HG03558 (cell line): ENCODE measurements around the gene CDH24.

Experiments used
- ATAC-seq: cut with Tn5 transposase; IDR thresholded peaks from one replicate; pipeline ENCODE4 v1.9.1; 2021; ENCODE audit warnings: moderate number of reproducible peaks; ENCODE audit not compliant: unreplicated experiment; ENCODE audit errors: extremely low read depth

Gene CDH24

DNA sequence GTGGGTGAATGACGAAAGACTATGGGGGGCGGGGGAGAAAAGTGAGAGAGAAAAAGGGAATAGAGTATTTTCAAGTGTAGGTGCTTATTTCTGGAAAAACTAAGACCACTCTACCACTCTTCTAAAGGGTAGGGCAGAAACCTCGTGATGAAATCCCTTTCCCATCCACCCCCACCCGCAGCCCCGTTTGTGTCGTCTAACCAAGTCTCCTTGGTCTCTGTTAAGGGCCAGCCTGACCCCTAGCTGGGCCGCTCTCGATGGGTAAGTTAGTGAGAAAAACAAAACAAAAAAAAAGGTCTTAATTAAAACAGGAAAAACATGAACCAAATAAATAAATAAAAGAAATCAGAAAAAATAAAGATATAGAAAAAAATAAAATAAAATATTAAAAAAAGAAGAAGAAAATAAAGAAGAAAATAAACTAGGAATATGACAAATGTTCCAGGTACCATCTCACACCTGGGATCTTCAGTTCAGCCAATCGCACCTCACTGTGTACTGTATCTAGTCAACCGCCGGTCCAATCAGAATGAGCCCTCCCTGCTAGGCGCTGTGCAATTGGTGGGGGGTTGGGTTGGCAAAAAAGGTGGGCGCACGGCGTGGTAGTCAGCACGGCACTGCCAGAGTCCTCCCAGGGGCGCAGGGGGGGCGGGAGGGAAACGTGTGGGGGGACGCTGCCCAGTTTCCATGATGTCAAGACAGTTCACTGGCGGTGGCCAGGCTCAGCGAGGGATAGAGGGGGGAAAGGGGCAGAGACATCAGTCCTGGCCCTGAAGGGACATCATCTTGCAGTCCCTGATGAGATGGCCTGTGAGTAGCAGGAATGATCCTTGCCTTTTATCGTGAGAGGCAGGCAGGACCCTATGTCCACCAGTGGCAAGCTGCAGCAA lies 9.8 kb upstream of the CDH24 start:
- no peak for ATAC-seq

DNA sequence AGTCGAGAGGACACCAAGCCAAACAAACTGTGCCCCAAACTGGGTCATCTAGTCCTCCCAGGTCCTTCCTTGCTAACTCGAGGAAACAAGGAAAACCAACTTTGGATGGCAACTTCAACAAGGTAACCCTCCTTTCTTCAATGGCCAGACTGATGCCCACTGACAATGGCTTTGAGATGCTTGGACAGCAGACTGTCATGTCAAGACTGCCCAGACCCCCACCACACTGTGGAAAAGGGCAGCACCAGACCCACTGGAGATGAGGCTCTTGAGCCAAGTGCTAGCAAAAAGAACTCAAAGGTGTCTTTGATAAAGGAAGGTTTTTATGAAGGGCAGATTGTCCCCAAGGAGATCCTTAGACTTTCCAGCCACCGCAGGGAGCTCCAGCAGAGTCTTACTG lies 9.0 kb upstream of the CDH24 start:
- ATAC-seq = no peak

DNA sequence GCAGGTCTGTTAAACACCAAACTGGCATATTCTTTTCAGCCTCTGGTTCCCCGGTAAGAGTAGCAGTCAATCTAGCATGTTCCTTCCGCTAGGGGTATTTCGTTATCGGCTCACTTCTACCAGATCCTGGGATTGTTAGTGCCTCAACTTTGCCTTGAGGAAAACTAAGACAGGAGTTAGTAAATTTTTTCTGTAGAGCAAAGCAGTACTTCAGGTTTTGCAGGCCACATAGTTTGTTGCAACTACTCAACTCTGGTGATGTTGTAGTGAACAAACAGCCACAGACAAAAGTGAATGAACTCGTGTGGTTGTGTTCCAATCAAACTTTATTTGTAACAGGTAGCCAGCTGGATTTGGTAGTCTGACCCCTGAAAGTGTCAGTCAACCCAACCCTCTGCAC lies 6.3 kb upstream of the CDH24 start:
- no peak for ATAC-seq

DNA sequence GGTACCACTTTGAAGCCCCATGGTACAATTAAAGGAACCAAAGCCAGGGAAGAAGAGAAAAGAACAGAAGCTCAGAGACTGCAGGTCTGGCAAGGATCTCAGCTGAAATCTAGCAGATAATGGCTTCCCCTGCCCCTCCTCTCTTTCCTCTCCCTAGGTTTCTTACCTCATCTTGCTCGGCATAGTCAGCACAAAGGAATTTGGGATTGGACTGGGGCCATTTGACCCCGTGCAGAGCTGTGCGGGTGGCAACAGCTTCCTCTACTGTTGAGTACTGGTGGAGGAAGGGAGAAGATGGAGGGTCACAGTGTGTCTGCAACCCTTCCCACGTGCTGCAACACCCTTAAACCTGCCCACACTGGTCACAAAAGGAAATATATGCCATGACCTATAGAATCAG lies 4.7 kb upstream of the CDH24 start:
- no peak for ATAC-seq

DNA sequence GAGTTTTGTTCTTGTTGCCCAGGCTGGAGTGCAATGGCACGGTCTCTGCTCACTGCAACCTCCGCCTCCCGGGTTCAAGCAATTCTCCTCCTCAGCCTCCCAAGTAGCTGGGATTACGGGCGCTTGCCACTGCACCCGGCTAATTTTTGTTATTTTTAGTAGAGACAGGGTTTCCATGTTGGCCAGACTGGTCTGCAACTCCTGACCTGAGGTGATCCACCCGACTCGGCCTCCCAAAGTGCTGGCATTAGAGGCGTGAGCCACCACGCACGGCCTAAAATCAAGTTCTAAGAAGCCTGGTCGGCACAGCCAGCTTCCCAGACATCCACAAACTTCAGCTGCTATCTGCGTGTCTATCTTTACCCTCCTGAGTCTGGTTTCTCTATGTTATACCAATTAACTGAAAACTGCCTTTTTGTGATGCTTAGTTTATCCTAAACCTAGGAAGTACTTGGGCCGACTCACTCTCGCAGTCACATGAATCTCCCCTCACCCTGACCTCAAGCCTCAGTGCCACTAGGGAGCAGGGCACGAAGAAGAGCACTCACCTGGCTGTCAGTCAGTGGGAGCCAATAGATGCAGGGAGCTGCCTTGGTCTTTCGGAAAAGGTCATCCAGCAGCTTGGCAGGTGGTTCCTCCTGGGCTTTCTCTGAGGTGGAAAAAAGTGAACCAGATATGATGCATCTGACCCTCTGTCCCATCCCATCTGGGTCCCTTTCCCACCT lies 3.4 kb upstream of the CDH24 start:
- no peak for ATAC-seq

DNA sequence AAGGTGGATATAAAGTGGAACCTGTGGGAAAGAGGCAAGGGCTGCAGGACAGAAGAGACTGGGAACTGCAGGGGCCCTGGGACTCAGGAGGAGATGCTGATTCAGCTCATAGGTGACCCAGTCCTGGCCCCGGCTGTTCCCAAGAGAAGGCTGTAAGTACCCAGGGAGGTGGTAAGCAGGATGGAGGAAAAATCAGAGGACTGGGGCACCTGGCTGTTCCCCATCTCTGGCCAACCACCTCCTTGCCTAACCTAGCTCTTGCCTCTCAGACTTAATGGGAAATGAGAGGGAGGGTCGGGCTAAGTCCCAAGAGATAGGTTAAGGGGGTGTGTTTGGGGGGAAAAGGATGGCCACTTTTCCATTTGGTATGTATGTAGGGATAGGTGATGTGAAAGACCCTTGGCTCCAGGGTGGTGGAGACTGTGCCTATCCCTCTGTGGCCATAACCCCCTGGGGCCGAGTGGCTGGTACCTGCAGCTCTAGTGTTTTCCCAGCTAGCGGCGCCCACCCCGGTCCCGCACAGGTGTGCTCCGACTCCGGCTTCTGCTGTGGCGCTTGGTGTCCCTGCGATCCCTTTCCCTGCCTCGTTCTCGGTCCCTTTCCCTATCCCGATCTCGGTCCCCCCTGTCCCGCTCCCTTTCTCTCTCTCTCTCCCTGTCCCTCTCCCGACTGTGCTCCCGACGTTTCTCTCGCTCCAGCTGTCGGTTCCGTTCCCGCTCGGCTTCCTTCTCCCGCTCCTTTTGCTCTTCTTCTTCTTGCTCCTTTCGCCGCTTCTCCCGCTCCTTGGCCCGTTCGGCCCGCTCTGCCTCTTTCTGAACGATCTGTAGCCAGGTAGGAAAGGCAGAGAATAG lies 1.6 kb upstream of the CDH24 start:
- no peak for ATAC-seq

DNA sequence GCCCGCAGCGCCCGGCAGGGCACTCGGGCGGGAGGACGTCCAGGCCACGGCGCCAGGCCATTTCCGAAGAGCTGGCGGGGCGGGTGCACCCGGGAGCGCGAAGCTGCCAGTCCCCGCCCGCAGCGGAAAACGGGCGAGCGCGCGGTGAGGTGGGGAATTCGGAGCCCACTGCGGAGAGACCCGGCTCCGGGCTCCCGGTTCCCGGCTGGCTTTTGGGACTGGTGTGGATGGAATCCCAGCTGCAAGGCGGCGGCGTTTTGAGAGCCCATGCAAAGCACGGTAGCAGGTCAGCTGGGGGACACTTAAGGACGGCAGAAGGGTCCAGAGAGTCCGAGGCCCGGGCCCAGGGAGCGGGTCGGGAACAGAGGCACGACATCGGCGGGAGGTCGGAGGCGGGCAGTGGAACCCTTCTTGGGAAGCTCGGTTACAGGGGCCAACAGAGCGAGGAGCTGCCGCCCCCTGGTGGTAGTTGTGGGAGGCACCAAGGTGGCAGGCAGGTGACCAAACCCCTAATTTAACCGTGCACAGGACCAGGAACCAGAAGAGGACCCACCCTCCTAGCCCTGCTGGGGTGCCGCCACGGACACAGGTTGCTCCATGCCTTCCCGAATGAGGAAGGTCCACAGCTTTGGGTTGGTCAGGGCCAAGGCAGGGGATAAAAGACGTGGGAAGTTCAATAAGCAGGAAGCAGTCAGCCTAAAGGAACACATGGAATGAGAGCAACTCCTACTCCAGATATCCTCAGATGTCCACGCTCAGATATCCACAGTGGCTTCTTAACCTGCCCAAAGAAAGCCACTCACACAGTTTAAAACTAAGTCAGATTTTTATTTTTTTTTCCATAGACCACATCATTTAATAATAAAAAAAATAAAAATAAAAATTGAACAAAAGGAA lies 685 bp upstream of the CDH24 start:
- ATAC-seq = no peak

DNA sequence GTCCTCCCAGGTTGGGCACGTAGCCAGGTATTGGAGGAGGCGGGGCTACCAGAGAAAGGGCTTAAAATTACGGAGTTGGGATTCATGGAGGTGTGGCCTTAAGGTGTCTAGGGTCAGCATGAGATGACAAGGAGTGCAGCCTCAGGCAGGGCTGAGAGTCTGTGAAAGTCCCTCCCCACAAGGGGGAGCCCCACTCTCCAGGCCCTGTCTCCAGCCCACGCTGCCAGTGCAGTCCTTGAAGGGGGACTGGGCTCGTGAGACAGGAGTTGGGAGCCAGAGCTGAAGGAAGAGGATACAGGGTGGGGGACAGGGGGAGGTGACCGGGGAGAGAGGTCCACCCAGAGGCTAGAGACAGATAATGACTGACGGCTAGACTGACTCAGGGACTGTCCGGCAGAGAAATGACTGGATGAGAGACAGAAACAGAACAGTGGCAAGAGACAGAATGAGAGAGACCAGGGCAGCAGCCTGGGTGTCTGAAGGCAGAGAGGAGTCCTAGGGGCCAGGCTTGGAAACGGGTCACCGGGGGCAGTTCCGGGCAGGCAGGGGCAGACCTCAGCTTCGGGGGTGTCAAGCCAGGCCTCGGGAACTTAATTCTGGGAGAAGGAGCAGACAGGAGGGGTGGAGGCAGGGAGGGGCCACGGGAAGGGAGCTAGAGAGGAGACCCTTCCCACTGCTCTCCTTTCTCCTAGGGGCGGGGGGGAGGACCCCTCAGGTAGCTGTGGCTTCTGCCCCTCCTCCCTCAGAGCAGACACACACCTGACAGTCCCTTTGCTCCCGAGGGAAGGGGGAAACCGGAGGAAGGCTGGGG lies 970 bp downstream of the CDH24 start:
- ATAC-seq = no peak

DNA sequence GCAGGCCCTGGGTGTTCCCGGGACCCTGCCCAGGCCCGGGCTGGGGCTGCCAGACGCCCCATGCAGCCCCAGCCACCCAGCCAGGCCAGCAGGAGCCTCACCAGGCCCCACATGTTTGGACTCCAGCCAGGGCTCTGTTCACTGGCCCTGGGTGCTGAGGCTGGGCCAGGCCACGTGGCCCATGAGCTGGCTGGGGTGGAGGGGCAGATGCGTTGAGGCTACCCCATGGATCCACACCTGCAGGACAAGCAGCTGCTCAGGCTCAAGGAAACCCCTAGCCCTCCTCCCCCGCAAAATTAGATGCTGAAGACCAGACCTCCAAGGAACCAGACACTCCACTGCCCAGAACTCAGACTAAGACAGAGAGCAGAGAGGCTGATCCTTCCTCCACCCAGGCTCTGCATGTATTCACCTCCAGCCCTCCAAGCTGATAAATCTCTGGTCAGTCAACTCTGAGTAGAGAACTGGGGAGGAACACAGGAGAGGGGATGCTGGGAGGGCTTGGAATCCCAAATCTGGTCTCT lies 1.6 kb downstream of the CDH24 start:
- ATAC-seq = no peak

DNA sequence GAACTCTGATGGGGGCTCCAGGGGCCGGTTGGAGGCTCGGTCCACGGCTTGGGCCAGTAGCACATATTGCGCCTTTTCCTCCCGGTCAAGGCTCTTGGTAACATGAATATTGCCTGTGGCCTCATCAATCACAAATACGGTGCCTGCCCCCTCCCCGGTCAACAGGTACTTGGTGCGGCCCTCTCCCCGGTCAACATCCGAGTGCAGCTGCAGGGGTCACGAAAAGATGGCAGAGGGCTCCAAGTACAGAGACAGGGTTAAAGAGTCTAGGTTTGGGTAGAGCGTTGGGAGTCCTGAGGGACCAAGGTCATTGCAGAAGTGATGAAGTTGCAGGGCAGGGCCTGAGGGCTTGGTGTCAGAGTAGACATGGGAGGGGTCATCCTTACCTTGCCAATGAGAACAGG lies 2.2 kb downstream of the CDH24 start:
- ATAC-seq = no peak

DNA sequence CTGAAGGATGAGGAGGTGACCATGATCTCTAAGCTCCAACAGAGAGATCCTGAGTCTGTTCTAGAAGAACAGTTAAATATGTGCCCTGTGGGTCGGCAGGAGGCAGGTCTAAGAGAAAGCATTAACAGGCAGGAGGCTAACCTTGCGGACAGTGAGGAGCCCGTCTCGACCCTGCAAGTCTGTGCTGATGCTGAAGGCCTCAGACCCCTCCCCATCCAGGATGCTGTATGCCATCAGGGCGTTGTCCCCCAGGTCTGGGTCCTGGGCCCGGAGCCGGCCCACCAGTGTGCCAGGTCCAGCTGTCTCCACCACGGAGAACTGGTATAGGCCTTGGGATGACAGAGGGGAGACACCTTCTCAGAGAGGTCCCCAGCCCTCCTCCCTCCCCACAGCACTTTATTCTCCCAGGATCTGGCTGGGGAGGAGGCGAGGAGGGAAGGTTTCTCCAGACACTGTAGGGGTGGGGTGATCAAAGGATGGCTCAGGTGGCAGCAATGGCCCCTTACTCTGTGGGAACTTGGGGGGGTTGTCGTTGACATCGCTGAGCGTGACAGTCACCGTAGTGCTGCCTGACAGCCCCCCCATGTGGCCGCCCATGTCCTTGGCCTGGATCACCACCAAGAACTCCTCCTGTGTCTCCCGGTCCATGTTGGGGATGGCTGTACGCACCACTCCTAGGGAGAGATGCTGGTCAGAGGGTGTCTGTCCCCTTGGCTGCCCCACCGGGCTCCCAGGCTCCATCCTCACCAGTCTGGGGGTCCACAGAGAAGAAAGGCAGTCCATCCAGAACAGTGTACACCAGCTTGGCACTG lies 3.1 kb downstream of the CDH24 start:
- ATAC-seq = no peak

DNA sequence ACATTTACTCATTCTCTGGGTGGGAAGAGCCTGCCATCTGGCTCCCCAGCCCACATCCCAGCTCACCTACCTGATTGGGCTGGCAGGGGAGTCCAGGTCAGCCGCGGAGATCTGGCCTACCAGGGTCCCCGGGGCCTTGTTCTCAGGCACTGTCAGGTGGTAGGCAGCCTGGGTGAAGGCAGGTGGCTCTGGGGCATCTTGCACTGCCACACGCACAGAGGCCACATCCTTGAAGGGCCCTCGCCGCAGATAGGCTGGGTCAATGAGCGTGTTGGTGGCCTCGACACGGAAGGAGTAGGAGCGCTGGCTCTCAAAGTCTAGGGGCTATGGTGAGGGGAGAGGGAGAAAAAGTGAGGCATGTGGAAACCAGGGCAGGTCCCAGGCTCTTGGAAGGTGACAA lies 3.9 kb downstream of the CDH24 start:
- ATAC-seq = no peak

DNA sequence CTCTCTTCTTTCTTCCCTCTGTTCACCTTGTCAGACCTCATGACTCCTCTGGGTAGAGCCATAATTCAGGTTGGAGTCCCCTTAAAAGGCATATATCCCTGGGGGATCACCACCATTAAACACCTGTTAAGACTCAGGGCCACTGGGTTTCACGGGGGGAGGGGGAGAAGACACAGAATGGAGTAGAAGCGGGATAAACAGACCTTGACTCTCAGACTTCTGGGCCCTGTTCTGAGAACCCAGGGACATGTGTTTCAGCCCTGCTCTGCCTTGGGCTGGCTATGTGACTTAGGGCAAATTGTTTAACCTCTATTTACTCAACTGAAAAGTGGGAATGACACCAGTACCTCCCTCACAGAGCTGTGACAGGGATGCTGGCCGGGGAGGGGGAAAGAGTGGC lies 4.6 kb downstream of the CDH24 start:
- no peak for ATAC-seq

DNA sequence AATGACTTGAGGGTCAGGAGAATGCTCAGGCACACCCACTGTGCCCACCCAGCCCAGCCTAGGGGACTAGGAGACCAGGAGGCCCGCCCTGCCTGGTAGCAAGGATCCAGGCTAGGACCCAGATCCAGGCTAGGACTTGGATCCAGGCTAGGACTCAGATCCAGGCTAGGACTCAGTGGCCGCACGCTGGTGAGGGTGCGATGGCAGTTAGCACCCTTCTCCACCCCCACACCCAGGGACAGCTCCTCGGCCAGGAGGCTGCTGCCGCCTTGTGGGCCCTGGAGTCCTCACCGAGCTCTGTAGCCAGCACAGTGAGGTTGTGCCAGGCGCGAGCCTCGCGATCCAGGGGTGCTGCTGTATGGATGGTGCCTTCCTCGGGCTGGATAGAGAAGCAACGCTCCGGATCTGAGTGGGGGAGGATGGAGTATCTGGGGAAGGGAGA lies 5.1 kb downstream of the CDH24 start:
- ATAC-seq = no peak

DNA sequence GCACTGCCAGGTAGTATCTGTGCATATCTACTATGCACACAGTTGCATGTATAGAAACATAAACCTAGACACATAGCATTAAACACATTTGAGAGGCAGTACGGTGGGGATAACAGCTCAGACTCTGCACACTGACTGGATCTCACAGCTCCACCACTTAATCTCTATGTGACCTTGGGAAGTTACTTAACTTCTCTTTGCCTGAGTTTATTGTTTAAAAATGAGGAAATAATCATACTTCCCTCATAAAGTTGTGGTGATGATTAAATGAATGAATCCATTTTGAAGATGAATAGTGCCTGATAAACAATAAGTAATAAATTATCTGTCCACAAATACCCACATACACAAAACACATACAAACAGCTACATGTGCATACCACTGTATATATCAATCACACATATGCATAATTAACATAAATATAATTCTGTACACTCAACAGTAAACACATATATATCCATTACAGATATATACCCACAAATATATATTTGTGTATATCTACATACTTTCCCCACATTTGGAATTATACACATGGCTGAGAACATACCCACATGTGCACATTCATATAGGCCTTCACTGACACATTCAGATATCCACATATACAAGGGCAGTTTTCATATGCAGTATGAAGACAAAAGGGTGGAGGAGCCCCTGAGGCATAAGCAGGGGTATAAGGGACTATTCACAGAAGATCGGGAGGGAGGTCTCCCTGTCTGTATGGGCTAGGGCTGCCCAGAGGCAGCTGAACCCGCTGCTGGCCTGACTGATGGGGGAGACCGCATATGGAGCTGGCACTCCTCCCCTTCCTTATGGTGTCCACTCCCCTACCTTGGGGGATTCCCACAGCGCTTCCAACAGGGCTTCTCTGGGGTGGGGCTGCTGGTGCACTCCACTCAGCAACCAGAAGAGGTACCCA lies 5.9 kb downstream of the CDH24 start:
- no peak for ATAC-seq

DNA sequence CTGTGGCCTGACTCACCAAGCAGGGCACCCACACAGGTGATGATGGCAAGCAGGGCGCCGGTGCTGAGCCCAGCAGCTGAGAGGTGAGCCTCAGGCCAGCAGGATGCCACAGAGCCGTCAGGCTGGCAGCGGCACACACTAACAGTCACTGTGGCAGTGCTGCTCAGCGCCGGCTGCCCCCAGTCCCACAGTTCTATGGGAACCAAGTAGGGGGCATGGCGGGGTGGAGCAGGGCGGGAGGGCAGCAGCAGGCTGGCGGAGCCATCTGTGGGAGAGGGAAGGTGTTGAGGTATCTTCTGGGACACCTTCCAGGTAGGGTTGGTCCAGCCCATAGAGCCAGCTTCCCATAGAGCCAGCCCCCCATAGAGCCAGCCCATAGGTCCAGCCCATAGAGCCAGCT lies 8.3 kb downstream of the CDH24 start:
- no peak for ATAC-seq
